DMS153 (cell line): ENCODE measurements around the gene OR1J1.

Experiments
- DNase-seq: peaks from one replicate; lab custom pipeline; 2025; lab: John Stamatoyannopoulos, UW

The OR1J1 gene

GRCh38 chr9:122445155-122445749, 32.5 kb downstream of the OR1J1 start:
- DNase-seq, result no peak

DNA sequence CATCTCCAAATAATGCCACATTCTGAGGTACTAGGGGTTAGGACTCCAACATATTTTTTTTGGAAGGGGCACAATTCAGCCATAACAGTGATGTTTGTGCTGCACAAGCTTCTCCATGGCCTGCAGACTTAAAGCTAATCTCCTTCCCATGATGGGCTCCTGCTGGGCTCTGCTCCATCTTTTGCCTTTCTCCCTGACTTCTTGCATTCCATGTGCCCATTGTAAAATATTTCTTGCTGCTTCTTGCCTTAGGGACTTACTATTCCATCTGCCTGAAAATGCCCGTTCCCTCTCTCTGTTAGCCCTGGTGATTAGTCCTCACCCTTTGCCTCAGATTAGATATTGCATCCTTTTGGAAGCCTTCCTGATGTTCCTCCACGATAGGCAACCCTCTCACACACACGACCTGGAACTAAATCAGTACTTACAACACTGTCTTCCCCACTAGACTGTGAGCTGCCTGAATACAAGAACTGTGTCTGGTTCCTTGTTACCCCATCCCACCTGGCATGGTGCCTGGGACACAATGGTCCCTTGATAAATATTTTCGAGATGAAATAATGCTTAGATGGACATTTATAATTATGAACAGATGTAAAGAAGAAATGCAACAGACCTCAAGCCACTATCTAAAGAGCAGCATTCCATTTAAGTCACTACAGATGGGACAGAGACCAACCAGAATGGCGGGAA, 33.5 kb downstream of the OR1J1 start:
- DNase-seq, result no peak

- DNase-seq, result no peak
Measured at GRCh38 chr9:122442568-122442967, 35.2 kb downstream of the OR1J1 start.
